ENCODE results near the gene SAE1. TPM values are rescaled to one million over a fixed set of nuclear protein-coding genes. Genes with fewer than 3 reads are reported as not detected.
A peak's percentile ranks its signal among the peaks of the same experiment; 100 is the strongest.

Gene SAE1
- total and polyA plus RNA-seq, 2 experiments from 2014 or later: 115 to 236 TPM

DNA sequence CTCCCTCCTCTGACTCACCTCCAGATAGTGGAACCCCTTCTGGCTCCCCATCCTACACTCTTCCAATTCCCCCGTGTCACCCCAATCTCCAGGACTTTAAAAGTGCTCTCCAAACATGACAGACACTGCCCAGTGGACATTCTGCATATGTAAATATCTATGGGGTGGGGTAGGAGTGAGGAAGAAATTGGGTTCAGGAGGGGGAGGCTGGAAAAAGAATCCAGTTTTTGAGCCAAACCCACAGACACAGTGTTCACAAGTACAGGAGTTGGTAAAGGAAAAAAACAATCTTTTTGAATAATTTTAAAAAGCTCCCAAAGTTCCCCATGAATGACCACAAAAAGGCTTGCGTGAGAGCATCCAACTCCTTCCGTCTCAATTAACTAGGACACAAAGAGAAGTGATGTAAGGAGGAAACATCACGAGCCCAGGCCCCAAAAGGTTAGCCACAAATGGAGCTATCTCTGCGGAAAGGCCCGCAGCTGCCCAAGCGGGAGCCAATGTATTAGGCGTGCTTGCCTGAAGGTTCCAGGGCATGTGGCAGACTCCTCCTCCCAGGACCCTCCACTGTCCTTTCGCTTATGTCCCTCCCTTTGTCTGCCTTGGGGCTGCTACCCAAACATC lies 35.0 kb upstream of the SAE1 start:
- Histone ChIP-seq H3K4me3 (no peak overlapping the region), H3K4me2 (0 out of 2 replicates have a peak overlapping the region, but pooled peaks have one; percentile 26), H4K20me1 (replicated peaks; ENCODE audit: insufficient read depth) (peaks cover 39% of the 10 kb centered on the region), H3F3A (replicated peaks; ENCODE audit: low read depth) (peaks cover 35% of the 10 kb centered on the region), H3K27ac (ENCODE audit: low read depth) (peak overlapping the region; percentile 85), H3K27me3 (ENCODE audit: insufficient read depth) (no peaks in the 10 kb centered on the region), H2AFZ (no peak overlapping the region), H3K4me1 (ENCODE audit: insufficient read depth) (peaks cover 30% of the 10 kb centered on the region), H3K79me2 (replicated peaks; ENCODE audit: insufficient read depth) (peaks cover 84% of the 10 kb centered on the region), H3K9me2 (ENCODE audit: insufficient read depth) (no peaks in the 10 kb centered on the region), H3K36me3 (ENCODE audit: insufficient read depth) (peaks cover 11% of the 10 kb centered on the region)
- Mint-ChIP-seq H3K27me3 (ENCODE audit: insufficient read depth, low read depth, poor library complexity) (peaks cover 7% of the 10 kb centered on the region), H3K36me3 (ENCODE audit: low read depth) (peaks cover 55% of the 10 kb centered on the region), H3K9me3 (no peaks in the 10 kb centered on the region), H3K4me3 (no peak overlapping the region), H3K4me1 (peaks cover 50% of the 10 kb centered on the region), H3K27ac (peak overlapping the region; percentile 68)
- DNase-seq (ENCODE audit: low spot score) (peak; percentile 41), ATAC-seq (peak; percentile 35)
- TF ChIP-seq ZNF331 (CRISPR knock-in tag; IDR thresholded peaks at IDR 0.05; ENCODE audit: low read depth) (no peak), JUNB (IDR thresholded peaks at IDR 0.05; ENCODE audit: unreplicated experiment) (no peak), ZNF114 (CRISPR knock-in tag; IDR thresholded peaks at IDR 0.05) (no peak), EZH2 (IDR thresholded peaks at IDR 0.05; ENCODE audit: low read depth, unreplicated experiment) (no peak), EZH2phosphoT487 (IDR thresholded peaks at IDR 0.05; ENCODE audit: unreplicated experiment) (no peak), CREB1 (CRISPR knock-in tag; IDR thresholded peaks at IDR 0.05; ENCODE audit: low read depth) (no peak), NANOG (IDR thresholded peaks at IDR 0.05; ENCODE audit: borderline replicate concordance) (no peak), POLR2AphosphoS5 (IDR thresholded peaks at IDR 0.05; ENCODE audit: low read depth) (no peak)
- TF ChIP-seq, protein P1, sequence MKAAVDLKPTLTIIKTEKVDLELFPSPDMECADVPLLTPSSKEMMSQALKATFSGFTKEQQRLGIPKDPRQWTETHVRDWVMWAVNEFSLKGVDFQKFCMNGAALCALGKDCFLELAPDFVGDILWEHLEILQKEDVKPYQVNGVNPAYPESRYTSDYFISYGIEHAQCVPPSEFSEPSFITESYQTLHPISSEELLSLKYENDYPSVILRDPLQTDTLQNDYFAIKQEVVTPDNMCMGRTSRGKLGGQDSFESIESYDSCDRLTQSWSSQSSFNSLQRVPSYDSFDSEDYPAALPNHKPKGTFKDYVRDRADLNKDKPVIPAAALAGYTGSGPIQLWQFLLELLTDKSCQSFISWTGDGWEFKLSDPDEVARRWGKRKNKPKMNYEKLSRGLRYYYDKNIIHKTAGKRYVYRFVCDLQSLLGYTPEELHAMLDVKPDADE (IDR thresholded peaks at IDR 0.05): no peak
- TF ChIP-seq, protein P2, sequence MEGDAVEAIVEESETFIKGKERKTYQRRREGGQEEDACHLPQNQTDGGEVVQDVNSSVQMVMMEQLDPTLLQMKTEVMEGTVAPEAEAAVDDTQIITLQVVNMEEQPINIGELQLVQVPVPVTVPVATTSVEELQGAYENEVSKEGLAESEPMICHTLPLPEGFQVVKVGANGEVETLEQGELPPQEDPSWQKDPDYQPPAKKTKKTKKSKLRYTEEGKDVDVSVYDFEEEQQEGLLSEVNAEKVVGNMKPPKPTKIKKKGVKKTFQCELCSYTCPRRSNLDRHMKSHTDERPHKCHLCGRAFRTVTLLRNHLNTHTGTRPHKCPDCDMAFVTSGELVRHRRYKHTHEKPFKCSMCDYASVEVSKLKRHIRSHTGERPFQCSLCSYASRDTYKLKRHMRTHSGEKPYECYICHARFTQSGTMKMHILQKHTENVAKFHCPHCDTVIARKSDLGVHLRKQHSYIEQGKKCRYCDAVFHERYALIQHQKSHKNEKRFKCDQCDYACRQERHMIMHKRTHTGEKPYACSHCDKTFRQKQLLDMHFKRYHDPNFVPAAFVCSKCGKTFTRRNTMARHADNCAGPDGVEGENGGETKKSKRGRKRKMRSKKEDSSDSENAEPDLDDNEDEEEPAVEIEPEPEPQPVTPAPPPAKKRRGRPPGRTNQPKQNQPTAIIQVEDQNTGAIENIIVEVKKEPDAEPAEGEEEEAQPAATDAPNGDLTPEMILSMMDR (conservative IDR thresholded peaks at IDR 0.05; ENCODE audit: low read depth in 2 of 2): no peak
- TF ChIP-seq, protein P3, sequence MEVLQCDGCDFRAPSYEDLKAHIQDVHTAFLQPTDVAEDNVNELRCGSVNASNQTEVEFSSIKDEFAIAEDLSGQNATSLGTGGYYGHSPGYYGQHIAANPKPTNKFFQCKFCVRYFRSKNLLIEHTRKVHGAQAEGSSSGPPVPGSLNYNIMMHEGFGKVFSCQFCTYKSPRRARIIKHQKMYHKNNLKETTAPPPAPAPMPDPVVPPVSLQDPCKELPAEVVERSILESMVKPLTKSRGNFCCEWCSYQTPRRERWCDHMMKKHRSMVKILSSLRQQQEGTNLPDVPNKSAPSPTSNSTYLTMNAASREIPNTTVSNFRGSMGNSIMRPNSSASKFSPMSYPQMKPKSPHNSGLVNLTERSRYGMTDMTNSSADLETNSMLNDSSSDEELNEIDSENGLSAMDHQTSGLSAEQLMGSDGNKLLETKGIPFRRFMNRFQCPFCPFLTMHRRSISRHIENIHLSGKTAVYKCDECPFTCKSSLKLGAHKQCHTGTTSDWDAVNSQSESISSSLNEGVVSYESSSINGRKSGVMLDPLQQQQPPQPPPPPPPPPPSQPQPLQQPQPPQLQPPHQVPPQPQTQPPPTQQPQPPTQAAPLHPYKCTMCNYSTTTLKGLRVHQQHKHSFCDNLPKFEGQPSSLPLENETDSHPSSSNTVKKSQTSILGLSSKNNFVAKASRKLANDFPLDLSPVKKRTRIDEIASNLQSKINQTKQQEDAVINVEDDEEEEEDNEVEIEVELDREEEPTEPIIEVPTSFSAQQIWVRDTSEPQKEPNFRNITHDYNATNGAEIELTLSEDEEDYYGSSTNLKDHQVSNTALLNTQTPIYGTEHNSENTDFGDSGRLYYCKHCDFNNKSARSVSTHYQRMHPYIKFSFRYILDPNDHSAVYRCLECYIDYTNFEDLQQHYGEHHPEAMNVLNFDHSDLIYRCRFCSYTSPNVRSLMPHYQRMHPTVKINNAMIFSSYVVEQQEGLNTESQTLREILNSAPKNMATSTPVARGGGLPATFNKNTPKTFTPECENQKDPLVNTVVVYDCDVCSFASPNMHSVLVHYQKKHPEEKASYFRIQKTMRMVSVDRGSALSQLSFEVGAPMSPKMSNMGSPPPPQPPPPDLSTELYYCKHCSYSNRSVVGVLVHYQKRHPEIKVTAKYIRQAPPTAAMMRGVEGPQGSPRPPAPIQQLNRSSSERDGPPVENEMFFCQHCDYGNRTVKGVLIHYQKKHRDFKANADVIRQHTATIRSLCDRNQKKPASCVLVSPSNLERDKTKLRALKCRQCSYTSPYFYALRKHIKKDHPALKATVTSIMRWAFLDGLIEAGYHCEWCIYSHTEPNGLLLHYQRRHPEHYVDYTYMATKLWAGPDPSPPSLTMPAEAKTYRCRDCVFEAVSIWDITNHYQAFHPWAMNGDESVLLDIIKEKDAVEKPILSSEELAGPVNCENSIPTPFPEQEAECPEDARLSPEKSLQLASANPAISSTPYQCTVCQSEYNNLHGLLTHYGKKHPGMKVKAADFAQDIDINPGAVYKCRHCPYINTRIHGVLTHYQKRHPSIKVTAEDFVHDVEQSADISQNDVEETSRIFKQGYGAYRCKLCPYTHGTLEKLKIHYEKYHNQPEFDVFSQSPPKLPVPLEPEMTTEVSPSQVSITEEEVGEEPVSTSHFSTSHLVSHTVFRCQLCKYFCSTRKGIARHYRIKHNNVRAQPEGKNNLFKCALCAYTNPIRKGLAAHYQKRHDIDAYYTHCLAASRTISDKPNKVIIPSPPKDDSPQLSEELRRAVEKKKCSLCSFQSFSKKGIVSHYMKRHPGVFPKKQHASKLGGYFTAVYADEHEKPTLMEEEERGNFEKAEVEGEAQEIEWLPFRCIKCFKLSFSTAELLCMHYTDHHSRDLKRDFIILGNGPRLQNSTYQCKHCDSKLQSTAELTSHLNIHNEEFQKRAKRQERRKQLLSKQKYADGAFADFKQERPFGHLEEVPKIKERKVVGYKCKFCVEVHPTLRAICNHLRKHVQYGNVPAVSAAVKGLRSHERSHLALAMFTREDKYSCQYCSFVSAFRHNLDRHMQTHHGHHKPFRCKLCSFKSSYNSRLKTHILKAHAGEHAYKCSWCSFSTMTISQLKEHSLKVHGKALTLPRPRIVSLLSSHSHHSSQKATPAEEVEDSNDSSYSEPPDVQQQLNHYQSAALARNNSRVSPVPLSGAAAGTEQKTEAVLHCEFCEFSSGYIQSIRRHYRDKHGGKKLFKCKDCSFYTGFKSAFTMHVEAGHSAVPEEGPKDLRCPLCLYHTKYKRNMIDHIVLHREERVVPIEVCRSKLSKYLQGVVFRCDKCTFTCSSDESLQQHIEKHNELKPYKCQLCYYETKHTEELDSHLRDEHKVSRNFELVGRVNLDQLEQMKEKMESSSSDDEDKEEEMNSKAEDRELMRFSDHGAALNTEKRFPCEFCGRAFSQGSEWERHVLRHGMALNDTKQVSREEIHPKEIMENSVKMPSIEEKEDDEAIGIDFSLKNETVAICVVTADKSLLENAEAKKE (CRISPR knock-in tag; IDR thresholded peaks at IDR 0.05): no peak
- TF ChIP-seq, protein P4, sequence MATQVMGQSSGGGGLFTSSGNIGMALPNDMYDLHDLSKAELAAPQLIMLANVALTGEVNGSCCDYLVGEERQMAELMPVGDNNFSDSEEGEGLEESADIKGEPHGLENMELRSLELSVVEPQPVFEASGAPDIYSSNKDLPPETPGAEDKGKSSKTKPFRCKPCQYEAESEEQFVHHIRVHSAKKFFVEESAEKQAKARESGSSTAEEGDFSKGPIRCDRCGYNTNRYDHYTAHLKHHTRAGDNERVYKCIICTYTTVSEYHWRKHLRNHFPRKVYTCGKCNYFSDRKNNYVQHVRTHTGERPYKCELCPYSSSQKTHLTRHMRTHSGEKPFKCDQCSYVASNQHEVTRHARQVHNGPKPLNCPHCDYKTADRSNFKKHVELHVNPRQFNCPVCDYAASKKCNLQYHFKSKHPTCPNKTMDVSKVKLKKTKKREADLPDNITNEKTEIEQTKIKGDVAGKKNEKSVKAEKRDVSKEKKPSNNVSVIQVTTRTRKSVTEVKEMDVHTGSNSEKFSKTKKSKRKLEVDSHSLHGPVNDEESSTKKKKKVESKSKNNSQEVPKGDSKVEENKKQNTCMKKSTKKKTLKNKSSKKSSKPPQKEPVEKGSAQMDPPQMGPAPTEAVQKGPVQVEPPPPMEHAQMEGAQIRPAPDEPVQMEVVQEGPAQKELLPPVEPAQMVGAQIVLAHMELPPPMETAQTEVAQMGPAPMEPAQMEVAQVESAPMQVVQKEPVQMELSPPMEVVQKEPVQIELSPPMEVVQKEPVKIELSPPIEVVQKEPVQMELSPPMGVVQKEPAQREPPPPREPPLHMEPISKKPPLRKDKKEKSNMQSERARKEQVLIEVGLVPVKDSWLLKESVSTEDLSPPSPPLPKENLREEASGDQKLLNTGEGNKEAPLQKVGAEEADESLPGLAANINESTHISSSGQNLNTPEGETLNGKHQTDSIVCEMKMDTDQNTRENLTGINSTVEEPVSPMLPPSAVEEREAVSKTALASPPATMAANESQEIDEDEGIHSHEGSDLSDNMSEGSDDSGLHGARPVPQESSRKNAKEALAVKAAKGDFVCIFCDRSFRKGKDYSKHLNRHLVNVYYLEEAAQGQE (IDR thresholded peaks at IDR 0.05; ENCODE audit: unreplicated experiment): no peak

Measured in GM23338 (cell line).